Spinal cord (tissue), 10 donors: ENCODE results near the gene RORC. TPM values are rescaled to one million over a fixed set of nuclear protein-coding genes. Genes with fewer than 3 reads are reported as not detected.

Source experiments
- DNase-seq, 6 donors: peaks; one replicate each; pipeline versions ENCODE4 v3.0.0 to v3.0.0-alpha.2; 2013 to 2015; ENCODE audit warnings: low spot score in 6 of 6, low read depth in 4 of 6
- H3K27ac ChIP-seq: one replicate; pipeline ENCODE4 v1.5.1; 2013; ENCODE audit warnings: low read depth, low read length, control low read depth
- H3K27me3 ChIP-seq: one replicate; pipeline ENCODE4 v1.6.1; 2013; ENCODE audit warnings: low read length; ENCODE audit not compliant: control insufficient read depth, insufficient read depth
- H3K36me3 ChIP-seq: one replicate; pipeline ENCODE4 v1.6.1; 2013; ENCODE audit warnings: low read length; ENCODE audit not compliant: control insufficient read depth, insufficient read depth
- H3K4me1 ChIP-seq: one replicate; pipeline ENCODE4 v1.6.1; 2013; ENCODE audit warnings: low read length; ENCODE audit not compliant: control insufficient read depth, insufficient read depth
- H3K4me3 ChIP-seq: one replicate; pipeline ENCODE4 v1.5.1; 2013; ENCODE audit warnings: low read depth, low read length, control low read depth
- H3K9me3 ChIP-seq: one replicate; pipeline ENCODE4 v1.6.1; 2013; ENCODE audit warnings: low read length; ENCODE audit not compliant: control insufficient read depth, insufficient read depth
- WGBS: methylation state at CpG from one replicate; pipeline ENCODE4 v1.1.5; 2013; ENCODE audit warnings: missing lambda C conversion rate; ENCODE audit not compliant: insufficient coverage; 5-methylcytosine and 5-hydroxymethylcytosine counted together
- polyA plus RNA-seq, 2 donors: library from polyadenylated mRNA; unstranded; fragments of 120-200 nt; gene quantifications; one replicate each; pipeline ENCODE4 v1.2.1, GENCODE V29; 2013; ENCODE audit not compliant: insufficient read length in 2 of 2
- total RNA-seq, 2 donors: library from RNA; depleted of rRNA in 1 of 2; stranded (reverse); fragments of 120-200 nt in 1 of 2; fragments of >200 nt in 1 of 2; gene quantifications; one replicate each; pipeline versions ENCODE4 v1.2.3 to v1.2.4, GENCODE V29; 2013 to 2014
- donor health status: healthy.

RORC gene
- total and polyA plus RNA-seq, 4 donors = 0.15 to 0.44 (median 0.17) TPM; not detected in 1

GRCh38 chr1:151820940-151821339, 10.7 kb downstream of the RORC start:
- Histone ChIP-seq H3K4me3 (no peak overlapping the region), H3K4me1 (peaks cover 15% of the 10 kb centered on the region), H3K36me3 (no peaks in the 10 kb centered on the region), H3K27me3 (no peaks in the 10 kb centered on the region), H3K9me3 (no peaks in the 10 kb centered on the region), H3K27ac (no peak overlapping the region)
- WGBS = no CpG with 5 or more reads among the region's 2 CpGs
- peak in 1 of 6 donors; percentile 21 for DNase-seq

- 86% methylated on average over 2 of the region's 7 CpGs for WGBS
Measured at GRCh38 chr1:151819976-151820623, 11.5 kb downstream of the RORC start.

GRCh38 chr1:151819227-151819835, 12.3 kb downstream of the RORC start:
- no peaks in the 10 kb centered on the region for H3K9me3 ChIP-seq
- 83% methylated on average over 11 of the region's 12 CpGs for WGBS
- H3K27me3 ChIP-seq = no peaks in the 10 kb centered on the region
- H3K4me3 ChIP-seq = no peak overlapping the region
- no peak for DNase-seq
- no peaks in the 10 kb centered on the region for H3K36me3 ChIP-seq
- H3K27ac ChIP-seq = no peak overlapping the region
- H3K4me1 ChIP-seq = peaks cover 4% of the 10 kb centered on the region

More at GRCh38 chr1:151819976-151820623, 11.5 kb downstream of the RORC start:
- Histone ChIP-seq H3K27ac (no peak overlapping the region), H3K9me3 (no peaks in the 10 kb centered on the region), H3K36me3 (no peaks in the 10 kb centered on the region), H3K4me3 (no peak overlapping the region), H3K27me3 (no peaks in the 10 kb centered on the region), H3K4me1 (peaks cover 6% of the 10 kb centered on the region)
- DNase-seq = no peak

DNA sequence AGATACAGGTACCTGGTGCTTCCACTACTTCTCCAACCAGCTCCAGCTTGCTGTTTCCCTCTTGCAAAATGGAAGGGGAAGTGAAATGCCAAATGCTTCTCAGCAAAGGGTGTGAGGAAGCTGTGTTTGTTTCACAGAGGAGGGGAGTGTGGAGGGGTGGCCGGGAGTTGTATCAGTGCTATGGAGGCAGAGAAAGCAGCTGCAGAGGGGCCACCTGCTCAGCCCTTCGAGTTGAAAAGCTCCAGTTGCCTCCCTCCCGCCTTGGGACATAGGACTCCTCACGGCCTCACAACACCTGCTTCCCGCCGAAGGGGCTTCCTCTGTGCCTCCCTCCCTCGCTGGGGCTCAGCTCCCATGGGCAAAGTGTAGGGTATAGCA, 14.3 kb downstream of the RORC start:
- Histone ChIP-seq H3K36me3 (no peaks in the 10 kb centered on the region), H3K9me3 (no peaks in the 10 kb centered on the region), H3K4me1 (peaks cover 4% of the 10 kb centered on the region), H3K27me3 (no peaks in the 10 kb centered on the region), H3K27ac (no peak overlapping the region), H3K4me3 (no peak overlapping the region)
- DNase-seq = no peak
- 66% methylated on average over 4 of the region's 7 CpGs for WGBS

GRCh38 chr1:151816548-151817352, 14.9 kb downstream of the RORC start:
- H3K27ac ChIP-seq = no peak overlapping the region
- no peak for DNase-seq
- no peak overlapping the region for H3K4me3 ChIP-seq
- peaks cover 4% of the 10 kb centered on the region for H3K4me1 ChIP-seq
- no peaks in the 10 kb centered on the region for H3K36me3 ChIP-seq
- WGBS = 88% methylated on average over 18 of the region's 26 CpGs
- no peaks in the 10 kb centered on the region for H3K9me3 ChIP-seq
- no peaks in the 10 kb centered on the region for H3K27me3 ChIP-seq

DNA sequence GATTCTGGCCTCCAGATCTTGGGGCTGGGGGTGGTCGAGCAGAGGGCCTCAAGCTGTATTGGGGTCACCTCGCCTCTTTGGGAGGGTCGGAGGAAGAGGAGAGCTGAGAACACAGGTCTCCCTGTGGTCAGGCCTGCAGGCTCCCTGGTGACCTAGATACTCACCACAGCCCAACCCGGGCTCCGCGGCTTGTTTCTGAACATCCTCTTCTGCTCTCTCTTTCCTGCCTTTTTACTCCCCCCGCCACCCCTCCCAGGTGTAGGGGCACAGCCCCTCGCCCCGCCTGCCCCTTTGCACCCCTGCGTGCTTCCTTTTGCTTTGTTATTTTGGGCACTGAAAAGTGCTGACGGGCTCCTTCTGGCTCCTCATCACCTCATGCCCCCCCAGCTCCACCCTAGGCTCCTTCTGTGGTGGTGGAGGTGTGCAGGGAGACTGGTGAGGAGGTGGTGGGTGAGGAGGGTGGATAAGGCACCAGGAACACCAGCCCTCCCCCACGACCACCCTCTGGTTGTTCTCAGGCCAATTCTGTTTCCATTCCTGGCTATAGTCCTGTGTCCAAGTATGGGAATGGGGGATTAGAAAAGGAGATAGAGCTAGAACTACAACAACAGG, 15.8 kb downstream of the RORC start:
- no peak overlapping the region for H3K4me3 ChIP-seq
- no peaks in the 10 kb centered on the region for H3K36me3 ChIP-seq
- no peaks in the 10 kb centered on the region for H3K27me3 ChIP-seq
- 91% methylated on average over 4 of the region's 12 CpGs for WGBS
- no peak overlapping the region for H3K27ac ChIP-seq
- no peak for DNase-seq
- H3K9me3 ChIP-seq = no peaks in the 10 kb centered on the region
- peaks cover 7% of the 10 kb centered on the region for H3K4me1 ChIP-seq

GRCh38 chr1:151814971-151815545, 16.5 kb downstream of the RORC start:
- 90% methylated on average over 8 of the region's 8 CpGs for WGBS

GRCh38 chr1:151814426-151814825, 17.2 kb downstream of the RORC start:
- 80% methylated on average over 15 of the region's 15 CpGs for WGBS
- peaks cover 7% of the 10 kb centered on the region for H3K4me1 ChIP-seq
- H3K9me3 ChIP-seq = no peaks in the 10 kb centered on the region
- H3K4me3 ChIP-seq = no peak overlapping the region
- no peaks in the 10 kb centered on the region for H3K27me3 ChIP-seq
- no peaks in the 10 kb centered on the region for H3K36me3 ChIP-seq
- DNase-seq = no peak
- no peak overlapping the region for H3K27ac ChIP-seq

More at GRCh38 chr1:151814971-151815545, 16.5 kb downstream of the RORC start:
- Histone ChIP-seq H3K27ac (no peak overlapping the region), H3K4me1 (peaks cover 7% of the 10 kb centered on the region), H3K36me3 (no peaks in the 10 kb centered on the region), H3K9me3 (no peaks in the 10 kb centered on the region), H3K4me3 (no peak overlapping the region), H3K27me3 (no peaks in the 10 kb centered on the region)
- no peak for DNase-seq

DNA sequence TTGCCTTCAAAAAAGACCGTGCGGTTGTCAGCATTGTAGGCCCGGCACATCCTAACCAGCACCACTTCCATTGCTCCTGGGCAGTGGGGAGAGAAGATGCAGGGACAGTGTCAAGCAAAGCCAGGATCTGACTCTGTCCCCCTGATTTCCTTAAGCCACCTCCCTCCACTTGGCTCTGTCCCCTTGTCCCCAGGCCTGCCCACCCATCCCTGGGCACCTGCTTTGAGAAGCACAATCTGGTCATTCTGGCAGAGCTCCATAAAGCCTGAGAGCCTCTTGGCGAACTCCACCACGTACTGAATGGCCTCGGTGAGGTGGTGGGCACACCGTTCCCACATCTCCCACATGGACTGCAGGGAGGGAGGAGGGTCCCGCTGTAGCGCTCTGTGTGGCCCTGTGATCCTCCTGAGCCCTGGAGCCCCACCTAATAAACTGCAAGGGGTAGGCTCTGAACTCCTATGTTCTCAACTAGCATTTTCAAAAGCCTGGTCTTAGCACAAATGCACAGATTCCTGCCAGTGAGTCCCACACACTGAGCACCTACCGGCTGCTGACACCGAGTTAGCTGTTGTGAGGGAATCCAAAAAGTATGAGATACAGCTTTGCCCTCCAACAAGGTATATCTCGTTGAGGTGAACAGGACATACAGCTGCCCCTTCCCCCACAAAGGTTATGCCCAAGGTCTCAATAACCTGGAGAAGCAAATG, 18.2 kb downstream of the RORC start:
- whole genome bisulfite sequencing = 80% methylated on average over 9 of the region's 12 CpGs
- H3K4me1 ChIP-seq = peaks cover 7% of the 10 kb centered on the region
- no peaks in the 10 kb centered on the region for H3K9me3 ChIP-seq

More for the DNA sequence above, 18.2 kb downstream of the RORC start:
- Histone ChIP-seq H3K4me3 (no peak overlapping the region), H3K27ac (no peak overlapping the region), H3K36me3 (no peaks in the 10 kb centered on the region), H3K27me3 (no peaks in the 10 kb centered on the region)
- no peak for DNase-seq
